Measurements from ENCODE around the gene KNOP1.
"Not testable (repeated sequence)": the region's sequence is repeated elsewhere in the genome, so short reads cannot be mapped to it uniquely, and the experiment has no call there.

The KNOP1 gene

GRCh38 chr16:19722269-19722952 lies 4.4 kb upstream of the KNOP1 start:
- no peak for TF ChIP-seq CTCF (IDR thresholded peaks at IDR 0.05; ENCODE audit: low read depth, low read length, missing control alignments)
- no peak overlapping the region for H3K4me3 ChIP-seq (replicated peaks; ENCODE audit: low read depth, low read length)
- DNase-seq (ENCODE audit: extremely low read depth, low read depth) = no peak

GRCh38 chr16:19718624-19718965 lies 568 bp upstream of the KNOP1 start:
- DNase-seq (ENCODE audit: extremely low read depth, low read depth) = no peak
- no peak for TF ChIP-seq CTCF (IDR thresholded peaks at IDR 0.05; ENCODE audit: low read depth, low read length, missing control alignments)
- H3K4me3 ChIP-seq (replicated peaks; ENCODE audit: low read depth, low read length) = peak overlapping the region; percentile 93

- DNase-seq (ENCODE audit: extremely low read depth, low read depth) = no peak
- H3K4me3 ChIP-seq (replicated peaks; ENCODE audit: low read depth, low read length) = peak overlapping the region; percentile 93
- no peak for TF ChIP-seq CTCF (IDR thresholded peaks at IDR 0.05; ENCODE audit: low read depth, low read length, missing control alignments)
These were observed 713 bp downstream of the KNOP1 start for GRCh38 chr16:19717314-19717713.

- not testable (repeated sequence) for DNase-seq (ENCODE audit: extremely low read depth, low read depth)
- H3K4me3 ChIP-seq (replicated peaks; ENCODE audit: low read depth, low read length) = peak overlapping the region; percentile 93
These were observed 1.3 kb downstream of the KNOP1 start for GRCh38 chr16:19716728-19717127.

GRCh38 chr16:19716183-19716582 lies 1.8 kb downstream of the KNOP1 start:
- no peak for DNase-seq (ENCODE audit: extremely low read depth, low read depth)
- TF ChIP-seq CTCF (IDR thresholded peaks at IDR 0.05; ENCODE audit: low read depth, low read length, missing control alignments) = no peak
- peak overlapping the region; percentile 93 for H3K4me3 ChIP-seq (replicated peaks; ENCODE audit: low read depth, low read length)

- TF ChIP-seq CTCF (IDR thresholded peaks at IDR 0.05; ENCODE audit: low read depth, low read length, missing control alignments) = no peak
- H3K4me3 ChIP-seq (replicated peaks; ENCODE audit: low read depth, low read length) = no peak overlapping the region
- no peak for DNase-seq (ENCODE audit: extremely low read depth, low read depth)
These were observed 2.5 kb downstream of the KNOP1 start for GRCh38 chr16:19715566-19715965.

GRCh38 chr16:19713697-19714096 lies 4.3 kb downstream of the KNOP1 start:
- TF ChIP-seq CTCF (IDR thresholded peaks at IDR 0.05; ENCODE audit: low read depth, low read length, missing control alignments) = no peak
- no peak overlapping the region for H3K4me3 ChIP-seq (replicated peaks; ENCODE audit: low read depth, low read length)
- DNase-seq (ENCODE audit: extremely low read depth, low read depth) = no peak
